Prostate gland (tissue), 2 donors: ENCODE results near the gene POU6F1.

Experiments used
- CTCF ChIP-seq, 4 experiments: fragments of 200-600 bp in 2 of 4; fragments of 450-650 bp in 2 of 4; sonication (generic) in 2 of 4; IDR thresholded peaks; 1 replicate in 3 of 4; 2 replicates in 1 of 4; pipeline ENCODE4 v1.5.1; 2016 to 2019; ENCODE audit warnings: antibody characterized with exemption in 4 of 4, mild to moderate bottlenecking in 2 of 4, moderate library complexity in 2 of 4
- POLR2AphosphoS5 ChIP-seq: sonication (generic); formaldehyde crosslinking; IDR thresholded peaks from one replicate; pipeline ENCODE4 v1.6.1; 2017; ENCODE audit warnings: antibody characterized with exemption

- no peak for TF ChIP-seq CTCF (IDR thresholded peaks at IDR 0.05)
- no peak for TF ChIP-seq POLR2AphosphoS5
Measured at GRCh38 chr12:51205350-51205749, 12.5 kb downstream of the POU6F1 start.
